NCI-H1105 treated with DMSO at 0.1 percent for 48 hours (cell line): ENCODE data around the gene NOP53.
"Not testable (repeated sequence)": the region's sequence is repeated elsewhere in the genome, so short reads cannot be mapped to it uniquely, and the experiment has no call there.

Experiments used
- DNase-seq: peaks from one replicate; lab custom pipeline; 2025; lab: John Stamatoyannopoulos, UW

NOP53 gene

DNA sequence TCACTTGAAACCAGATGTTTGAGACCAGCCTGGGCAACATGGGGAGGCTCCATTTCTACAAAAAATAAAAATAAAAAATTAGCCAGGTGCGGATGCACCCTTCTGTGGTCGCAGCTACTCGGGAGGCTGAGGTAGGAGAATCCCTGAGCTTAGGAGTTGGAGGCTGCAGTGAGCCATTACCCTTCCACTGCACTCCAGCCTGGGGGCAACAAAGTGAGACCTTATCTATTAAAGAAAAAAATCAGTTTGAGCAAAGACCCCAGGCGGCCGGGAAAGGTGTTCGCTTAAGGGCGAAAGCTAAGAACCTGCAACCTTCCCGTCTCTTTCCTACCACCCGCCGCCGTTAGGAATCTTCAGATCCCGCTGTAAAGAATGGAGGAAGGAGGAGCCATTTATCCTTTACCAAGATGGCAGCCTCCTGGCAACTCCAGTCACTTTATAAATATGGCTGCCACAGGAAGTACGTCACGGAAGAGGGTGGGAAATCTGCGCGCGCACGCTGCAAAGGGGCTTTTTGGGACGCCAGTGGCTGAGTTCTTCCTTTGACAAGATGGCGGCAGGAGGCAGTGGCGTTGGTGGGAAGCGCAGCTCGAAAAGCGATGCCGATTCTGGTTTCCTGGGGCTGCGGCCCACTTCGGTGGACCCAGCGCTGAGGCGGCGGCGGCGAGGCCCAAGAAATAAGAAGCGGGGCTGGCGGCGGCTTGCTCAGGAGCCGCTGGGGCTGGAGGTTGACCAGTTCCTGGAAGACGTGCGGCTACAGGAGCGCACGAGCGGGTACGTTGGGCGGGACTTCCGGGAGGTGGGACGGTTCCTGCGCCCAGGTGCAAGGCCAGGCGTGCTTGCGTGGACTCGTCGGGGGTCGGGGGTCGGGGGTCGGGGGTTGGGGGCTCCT lies at the start of gene NOP53:
Gene NOP53 (plus strand): TSS at position 537 of the 892 bp plus-strand sequence. CDS start 14 bp downstream, at position 551.
- peak; percentile 95 for DNase-seq

DNA sequence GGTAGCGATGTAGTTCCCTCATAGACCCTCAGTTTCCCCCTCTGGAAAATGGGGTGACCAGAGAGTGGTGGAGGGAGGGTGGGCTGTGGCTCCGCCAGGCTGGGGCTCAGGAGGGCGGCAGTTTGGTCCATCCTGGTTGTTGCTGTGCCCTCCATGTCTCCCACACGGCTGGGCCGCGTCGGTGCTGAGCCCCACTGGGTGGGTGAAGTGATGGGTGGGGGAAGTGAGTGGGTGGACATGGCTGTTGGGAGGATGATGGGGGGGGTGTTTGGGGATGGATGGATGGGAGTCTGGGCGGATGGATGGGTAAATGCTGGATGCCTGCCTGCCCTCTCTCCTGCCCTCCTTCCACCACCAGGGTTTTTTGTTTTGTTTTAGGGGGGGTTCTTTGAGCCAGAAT lies 48.7 kb upstream of the NOP53 start:
- DNase-seq = no peak

DNA sequence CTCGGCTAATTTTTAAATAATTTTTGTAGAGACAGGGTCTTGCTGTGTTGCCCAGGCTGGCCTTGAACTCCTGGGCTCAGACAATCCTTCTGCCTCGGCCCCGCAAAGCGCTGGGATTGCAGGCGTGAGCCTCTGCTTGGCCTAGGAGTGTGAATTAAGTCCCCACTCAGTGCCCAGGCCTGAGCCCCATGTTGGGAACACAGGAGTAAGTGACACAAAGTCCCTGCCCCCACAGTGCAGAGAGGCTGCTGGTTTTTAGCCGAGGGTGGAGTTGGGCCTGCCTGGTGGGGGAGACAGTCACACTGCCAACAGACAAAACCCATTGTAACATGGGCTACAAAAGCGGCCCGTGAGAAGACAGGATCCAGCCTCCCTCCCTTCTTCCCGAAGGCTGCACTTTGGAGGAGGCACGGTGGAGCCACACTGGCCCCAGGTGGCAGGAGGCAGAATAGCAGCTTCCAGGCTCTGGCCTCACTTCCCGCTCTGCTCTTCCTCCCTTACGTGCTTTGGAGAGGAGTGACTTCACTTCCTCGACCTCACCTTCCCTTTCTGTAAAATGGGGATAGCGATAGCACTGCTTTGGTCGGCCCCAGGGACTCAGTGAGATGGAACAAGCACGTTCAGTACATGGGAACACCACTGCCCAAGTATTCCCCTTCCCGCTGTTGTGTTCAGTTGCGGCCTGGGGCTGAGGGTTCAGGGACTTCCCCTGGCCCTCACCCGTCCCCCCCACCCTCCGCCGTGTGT lies 47.3 kb upstream of the NOP53 start:
- peak; percentile 55 for DNase-seq

GRCh38 chr19:47698631-47699359 lies 46.6 kb upstream of the NOP53 start:
- no peak for DNase-seq

DNA sequence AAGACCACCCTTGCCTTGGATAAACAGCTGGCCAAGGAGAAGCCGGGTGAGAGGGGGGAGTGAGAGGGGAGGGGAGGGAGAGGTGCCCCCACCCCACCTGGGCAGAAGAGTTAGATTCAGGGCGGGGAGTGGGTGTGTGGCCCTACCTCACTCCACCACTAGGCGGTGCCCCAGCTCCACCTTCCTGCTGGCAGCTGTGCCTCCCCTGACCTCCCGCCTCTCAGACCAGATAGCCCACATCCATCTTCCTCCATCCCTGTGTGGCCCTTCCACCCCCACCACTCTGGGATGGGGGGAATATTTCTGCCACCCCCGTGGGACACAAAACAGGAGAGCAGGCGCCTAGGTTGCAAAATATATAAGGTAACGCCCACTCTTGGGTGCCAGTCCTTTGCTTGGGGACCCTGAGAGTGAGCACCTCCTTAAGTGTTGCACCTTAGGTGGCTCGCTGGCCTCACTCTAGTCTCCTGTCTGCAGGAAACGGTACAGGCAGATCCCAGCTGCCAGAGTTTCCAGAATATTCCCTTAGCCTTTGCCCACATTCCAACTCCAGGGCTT lies 45.9 kb upstream of the NOP53 start:
- no peak for DNase-seq

- no peak for DNase-seq
Observed at GRCh38 chr19:47700934-47701716, 44.2 kb upstream of the NOP53 start.

DNA sequence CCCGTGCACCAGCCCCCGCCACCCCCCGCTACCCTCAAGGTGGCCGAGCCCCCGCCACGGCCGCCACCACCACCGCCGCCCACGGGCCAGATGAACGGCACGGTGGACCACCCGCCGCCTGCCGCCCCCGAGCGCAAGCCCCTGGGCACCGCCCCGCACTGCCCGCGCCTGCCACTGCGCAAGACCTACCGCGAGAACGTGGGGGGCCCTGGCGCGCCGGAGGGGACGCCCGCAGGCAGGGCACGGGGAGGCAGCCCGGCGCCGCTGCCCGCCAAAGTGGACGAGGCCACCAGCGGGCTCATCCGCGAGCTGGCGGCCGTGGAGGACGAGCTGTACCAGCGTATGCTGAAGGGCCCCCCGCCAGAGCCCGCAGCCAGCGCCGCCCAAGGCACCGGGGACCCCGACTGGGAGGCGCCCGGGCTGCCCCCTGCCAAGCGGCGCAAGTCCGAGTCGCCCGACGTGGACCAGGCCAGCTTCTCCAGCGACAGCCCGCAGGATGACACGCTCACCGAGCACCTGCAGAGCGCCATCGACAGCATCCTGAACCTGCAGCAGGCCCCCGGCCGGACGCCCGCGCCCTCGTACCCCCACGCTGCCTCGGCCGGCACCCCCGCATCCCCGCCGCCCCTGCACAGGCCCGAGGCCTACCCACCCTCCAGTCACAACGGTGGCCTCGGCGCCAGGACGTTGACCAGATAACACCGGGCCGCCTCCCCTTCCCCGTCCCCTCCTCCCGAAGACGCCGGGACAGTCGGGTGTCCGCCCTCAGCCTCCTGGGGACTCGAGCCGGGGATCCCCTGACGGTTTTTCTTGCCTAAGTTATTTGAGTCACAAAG lies 43.4 kb upstream of the NOP53 start:
- no peak for DNase-seq

DNA sequence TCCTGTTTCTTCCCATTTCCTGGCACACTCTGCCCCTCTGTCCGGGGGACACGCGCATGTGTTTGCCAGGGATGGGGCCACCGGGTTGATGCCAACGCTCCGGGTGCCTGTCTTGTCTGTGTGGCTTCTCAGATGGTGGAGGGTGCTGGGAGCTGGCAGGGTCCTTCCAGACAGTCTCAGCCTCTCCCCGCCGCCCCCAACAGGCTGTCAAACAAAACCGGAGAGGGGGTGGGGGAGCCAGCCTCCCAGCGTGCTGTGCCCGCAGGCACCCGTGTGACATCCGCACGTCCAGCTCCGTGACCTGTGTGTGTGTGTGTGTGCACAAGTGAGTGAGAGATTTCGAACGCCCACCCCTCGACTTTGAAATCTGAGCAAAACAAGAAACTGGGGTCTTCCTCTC lies 42.7 kb upstream of the NOP53 start:
- DNase-seq = no peak

GRCh38 chr19:47703301-47703700 lies 42.0 kb upstream of the NOP53 start:
- DNase-seq = no peak

GRCh38 chr19:47704024-47704423 lies 41.3 kb upstream of the NOP53 start:
- DNase-seq = no peak

DNA sequence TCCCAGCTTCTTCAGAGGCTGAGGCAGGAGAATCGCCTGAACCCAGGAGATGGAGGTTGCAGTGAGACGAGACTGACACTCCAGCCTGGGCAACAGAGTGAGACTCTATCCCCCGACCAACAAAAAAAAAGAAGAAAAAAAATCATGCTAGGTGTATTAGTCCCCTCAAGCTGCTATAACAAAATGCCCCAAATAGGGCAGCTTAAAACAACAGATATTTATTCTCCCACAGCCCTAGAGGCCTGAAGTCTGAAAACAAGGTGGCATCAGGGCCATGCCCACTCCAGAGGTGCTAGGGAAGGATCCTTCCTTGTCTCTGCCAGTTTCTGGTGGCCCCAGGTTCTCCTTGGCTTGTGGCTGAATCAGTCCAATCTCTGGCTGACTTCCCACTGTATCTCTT lies 40.7 kb upstream of the NOP53 start:
- no peak for DNase-seq

- DNase-seq = peak; percentile 49
Observed at GRCh38 chr19:47707135-47707925, 38.0 kb upstream of the NOP53 start.

GRCh38 chr19:47711652-47712242 lies 33.6 kb upstream of the NOP53 start:
- no peak for DNase-seq

DNA sequence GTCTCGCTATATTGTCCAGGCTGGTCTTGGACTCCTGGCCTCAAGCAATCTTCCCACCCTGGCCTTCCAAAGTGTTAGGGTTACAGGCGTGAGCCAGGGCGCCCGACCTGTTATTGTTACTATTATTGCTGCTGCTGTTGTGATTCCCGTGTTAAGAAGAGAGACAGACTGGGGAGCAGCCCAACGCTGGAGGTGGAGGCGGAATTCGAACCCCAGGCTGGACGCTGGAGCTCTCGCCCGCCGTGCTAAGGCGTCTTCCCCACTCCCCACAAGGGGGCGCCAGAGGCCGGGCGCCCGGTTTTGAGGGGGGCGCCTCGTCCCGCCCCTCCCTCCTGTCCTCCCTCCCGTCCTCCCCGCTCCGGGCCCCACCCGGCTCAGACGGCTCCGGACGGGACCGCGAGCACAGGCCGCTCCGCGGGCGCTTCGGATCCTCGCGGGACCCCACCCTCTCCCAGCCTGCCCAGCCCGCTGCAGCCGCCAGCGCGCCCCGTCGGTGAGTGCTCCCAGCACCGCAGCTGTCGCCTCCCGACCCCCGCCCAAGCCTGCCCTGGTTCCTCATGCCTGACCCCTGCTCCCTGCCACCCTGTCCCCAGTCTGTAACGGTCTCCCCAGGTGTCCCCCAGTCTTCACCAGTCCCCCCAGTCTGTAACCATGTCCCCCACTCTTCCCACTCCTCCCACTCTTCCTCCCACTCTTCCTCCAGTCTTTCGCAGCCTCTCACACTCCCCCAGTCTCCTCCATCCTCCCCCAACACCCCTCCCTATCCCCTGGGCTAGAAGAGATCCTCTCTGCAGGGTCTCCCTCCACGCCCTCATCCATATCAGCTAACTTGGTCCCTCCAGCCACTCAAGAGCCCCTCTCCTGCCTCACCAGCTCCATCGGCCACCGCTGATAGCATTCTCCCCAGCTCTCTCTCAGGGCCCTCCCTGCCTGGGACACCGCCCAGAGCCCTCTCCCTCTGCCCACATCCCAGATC lies 32.0 kb upstream of the NOP53 start, which contains the start of gene EHD2:
Gene EHD2 (plus strand): TSS at position 377 of the 976 bp plus-strand sequence. CDS start 3,191 bp downstream, outside the sequence.
- DNase-seq = peak; percentile 8

DNA sequence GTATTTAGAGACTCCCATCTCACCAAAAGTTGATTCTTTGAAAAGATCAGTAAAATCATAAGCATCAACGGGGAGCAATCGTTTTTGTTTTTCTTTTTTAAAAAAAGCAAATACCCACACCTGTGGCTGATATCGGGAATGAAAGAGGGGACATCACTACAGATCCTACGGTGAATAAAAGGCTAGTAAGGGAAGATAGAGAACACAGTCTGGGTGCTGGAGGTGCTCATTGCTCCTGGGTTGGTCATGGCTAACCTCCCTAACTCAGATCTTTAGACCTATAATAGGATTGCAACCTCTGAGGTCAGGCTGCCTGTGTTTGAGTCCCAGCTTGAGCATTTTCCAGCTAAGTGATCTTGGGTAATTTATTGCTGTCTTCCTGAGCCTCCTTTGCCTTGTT lies 31.0 kb upstream of the NOP53 start:
- no peak for DNase-seq

DNA sequence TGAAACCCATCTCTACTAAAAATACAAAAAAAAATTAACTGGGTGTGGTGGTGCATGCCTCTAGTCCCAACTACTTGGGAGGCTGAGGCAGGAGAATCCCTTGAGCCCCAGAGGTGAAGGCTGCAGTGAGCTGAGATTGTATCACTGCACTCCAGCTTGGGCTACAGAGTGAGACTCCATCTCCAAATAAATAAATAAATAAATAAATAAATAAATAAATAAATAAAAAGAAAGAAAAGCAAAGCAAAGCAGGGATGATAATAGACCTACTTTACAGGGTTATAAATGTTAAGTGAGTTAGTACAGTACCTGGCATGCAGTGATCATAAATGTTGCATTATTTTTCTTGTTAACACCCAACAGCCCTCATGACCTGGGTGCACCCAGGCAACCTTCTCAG lies 30.5 kb upstream of the NOP53 start:
- DNase-seq = not testable (repeated sequence)

GRCh38 chr19:47716270-47716937 lies 28.9 kb upstream of the NOP53 start:
- no peak for DNase-seq
